Esophagus muscularis mucosa (tissue), 3 donors: ENCODE results near the gene TEX29.

ENCODE experiments used
- CTCF ChIP-seq, 3 experiments: fragments of 200-600 bp in 2 of 3; fragments of 450-650 bp in 1 of 3; sonication (generic) in 2 of 3; IDR thresholded peaks; one replicate each; pipeline ENCODE4 v1.5.1; 2017 to 2019; ENCODE audit warnings: antibody characterized with exemption in 3 of 3, mild to moderate bottlenecking in 2 of 3, moderate library complexity in 1 of 3
- POLR2A ChIP-seq: fragments of 450-650 bp; IDR thresholded peaks from one replicate; pipeline ENCODE4 v1.6.1; 2017; ENCODE audit warnings: antibody characterized with exemption, moderate library complexity, mild to moderate bottlenecking, low read depth

- no peak for TF ChIP-seq POLR2A
- TF ChIP-seq CTCF (IDR thresholded peaks at IDR 0.05): no peak
These were observed 2.7 kb upstream of the TEX29 start for GRCh38 chr13:111317571-111318345.
